ENCODE results near the gene ZG16.

DNA sequence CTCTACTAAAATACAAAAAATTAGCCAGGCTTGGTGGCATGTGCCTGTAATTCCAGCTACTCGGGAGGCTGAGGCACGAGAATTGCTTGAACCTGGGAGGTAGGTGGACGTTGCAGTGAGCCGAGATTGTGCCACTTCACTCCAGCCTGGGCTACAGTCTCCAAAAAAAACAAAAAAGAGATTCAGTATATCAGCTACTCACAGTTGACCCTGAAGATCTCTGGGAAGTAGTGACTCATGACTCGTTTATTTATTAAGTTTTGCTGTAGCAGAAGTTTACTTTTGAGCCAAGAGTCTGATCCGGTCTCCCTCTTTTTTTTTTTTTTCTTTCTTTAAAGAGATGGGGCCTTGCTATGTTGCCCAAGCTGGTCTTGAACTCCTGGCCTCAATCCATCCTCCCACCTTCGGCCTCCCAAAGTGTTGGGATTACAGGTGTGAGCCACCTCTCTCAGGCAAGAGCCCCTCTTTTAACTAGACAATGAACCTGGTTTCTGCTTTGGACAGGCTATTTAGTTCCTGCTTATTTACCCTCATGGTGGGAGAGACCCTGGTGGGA is 46.6 kb downstream of the ZG16 start:
- no peak for TF ChIP-seq RAD21 (IDR thresholded peaks at IDR 0.05)
- TF ChIP-seq TAF1 (conservative IDR thresholded peaks at IDR 0.05), result no peak
- TF ChIP-seq, protein P1, sequence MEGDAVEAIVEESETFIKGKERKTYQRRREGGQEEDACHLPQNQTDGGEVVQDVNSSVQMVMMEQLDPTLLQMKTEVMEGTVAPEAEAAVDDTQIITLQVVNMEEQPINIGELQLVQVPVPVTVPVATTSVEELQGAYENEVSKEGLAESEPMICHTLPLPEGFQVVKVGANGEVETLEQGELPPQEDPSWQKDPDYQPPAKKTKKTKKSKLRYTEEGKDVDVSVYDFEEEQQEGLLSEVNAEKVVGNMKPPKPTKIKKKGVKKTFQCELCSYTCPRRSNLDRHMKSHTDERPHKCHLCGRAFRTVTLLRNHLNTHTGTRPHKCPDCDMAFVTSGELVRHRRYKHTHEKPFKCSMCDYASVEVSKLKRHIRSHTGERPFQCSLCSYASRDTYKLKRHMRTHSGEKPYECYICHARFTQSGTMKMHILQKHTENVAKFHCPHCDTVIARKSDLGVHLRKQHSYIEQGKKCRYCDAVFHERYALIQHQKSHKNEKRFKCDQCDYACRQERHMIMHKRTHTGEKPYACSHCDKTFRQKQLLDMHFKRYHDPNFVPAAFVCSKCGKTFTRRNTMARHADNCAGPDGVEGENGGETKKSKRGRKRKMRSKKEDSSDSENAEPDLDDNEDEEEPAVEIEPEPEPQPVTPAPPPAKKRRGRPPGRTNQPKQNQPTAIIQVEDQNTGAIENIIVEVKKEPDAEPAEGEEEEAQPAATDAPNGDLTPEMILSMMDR (IDR thresholded peaks at IDR 0.05; ENCODE audit: low read depth, low read length, missing input control), result no peak
- TF ChIP-seq, protein P2, sequence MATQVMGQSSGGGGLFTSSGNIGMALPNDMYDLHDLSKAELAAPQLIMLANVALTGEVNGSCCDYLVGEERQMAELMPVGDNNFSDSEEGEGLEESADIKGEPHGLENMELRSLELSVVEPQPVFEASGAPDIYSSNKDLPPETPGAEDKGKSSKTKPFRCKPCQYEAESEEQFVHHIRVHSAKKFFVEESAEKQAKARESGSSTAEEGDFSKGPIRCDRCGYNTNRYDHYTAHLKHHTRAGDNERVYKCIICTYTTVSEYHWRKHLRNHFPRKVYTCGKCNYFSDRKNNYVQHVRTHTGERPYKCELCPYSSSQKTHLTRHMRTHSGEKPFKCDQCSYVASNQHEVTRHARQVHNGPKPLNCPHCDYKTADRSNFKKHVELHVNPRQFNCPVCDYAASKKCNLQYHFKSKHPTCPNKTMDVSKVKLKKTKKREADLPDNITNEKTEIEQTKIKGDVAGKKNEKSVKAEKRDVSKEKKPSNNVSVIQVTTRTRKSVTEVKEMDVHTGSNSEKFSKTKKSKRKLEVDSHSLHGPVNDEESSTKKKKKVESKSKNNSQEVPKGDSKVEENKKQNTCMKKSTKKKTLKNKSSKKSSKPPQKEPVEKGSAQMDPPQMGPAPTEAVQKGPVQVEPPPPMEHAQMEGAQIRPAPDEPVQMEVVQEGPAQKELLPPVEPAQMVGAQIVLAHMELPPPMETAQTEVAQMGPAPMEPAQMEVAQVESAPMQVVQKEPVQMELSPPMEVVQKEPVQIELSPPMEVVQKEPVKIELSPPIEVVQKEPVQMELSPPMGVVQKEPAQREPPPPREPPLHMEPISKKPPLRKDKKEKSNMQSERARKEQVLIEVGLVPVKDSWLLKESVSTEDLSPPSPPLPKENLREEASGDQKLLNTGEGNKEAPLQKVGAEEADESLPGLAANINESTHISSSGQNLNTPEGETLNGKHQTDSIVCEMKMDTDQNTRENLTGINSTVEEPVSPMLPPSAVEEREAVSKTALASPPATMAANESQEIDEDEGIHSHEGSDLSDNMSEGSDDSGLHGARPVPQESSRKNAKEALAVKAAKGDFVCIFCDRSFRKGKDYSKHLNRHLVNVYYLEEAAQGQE (IDR thresholded peaks at IDR 0.05), result no peak
- TF ChIP-seq, protein P3, sequence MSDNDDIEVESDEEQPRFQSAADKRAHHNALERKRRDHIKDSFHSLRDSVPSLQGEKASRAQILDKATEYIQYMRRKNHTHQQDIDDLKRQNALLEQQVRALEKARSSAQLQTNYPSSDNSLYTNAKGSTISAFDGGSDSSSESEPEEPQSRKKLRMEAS (IDR thresholded peaks at IDR 0.05), result no peak
- TF ChIP-seq, protein P4, sequence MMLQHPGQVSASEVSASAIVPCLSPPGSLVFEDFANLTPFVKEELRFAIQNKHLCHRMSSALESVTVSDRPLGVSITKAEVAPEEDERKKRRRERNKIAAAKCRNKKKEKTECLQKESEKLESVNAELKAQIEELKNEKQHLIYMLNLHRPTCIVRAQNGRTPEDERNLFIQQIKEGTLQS (IDR thresholded peaks at IDR 0.05), result no peak
- TF ChIP-seq YY1 (IDR thresholded peaks at IDR 0.05), result no peak
- TF ChIP-seq RXRA (IDR thresholded peaks at IDR 0.05), result no peak
- no peak for TF ChIP-seq SP1 (IDR thresholded peaks at IDR 0.05)
- peak; percentile 20 to 65 for TF ChIP-seq JUND (IDR thresholded peaks at IDR 0.05)
- no peak for TF ChIP-seq EGR1 (IDR thresholded peaks at IDR 0.05; ENCODE audit: low read depth in 2 of 2)
- TF ChIP-seq HNF4A (conservative IDR thresholded peaks at IDR 0.05), result no peak
- TF ChIP-seq, protein P5, sequence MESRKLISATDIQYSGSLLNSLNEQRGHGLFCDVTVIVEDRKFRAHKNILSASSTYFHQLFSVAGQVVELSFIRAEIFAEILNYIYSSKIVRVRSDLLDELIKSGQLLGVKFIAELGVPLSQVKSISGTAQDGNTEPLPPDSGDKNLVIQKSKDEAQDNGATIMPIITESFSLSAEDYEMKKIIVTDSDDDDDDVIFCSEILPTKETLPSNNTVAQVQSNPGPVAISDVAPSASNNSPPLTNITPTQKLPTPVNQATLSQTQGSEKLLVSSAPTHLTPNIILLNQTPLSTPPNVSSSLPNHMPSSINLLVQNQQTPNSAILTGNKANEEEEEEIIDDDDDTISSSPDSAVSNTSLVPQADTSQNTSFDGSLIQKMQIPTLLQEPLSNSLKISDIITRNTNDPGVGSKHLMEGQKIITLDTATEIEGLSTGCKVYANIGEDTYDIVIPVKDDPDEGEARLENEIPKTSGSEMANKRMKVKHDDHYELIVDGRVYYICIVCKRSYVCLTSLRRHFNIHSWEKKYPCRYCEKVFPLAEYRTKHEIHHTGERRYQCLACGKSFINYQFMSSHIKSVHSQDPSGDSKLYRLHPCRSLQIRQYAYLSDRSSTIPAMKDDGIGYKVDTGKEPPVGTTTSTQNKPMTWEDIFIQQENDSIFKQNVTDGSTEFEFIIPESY (IDR thresholded peaks at IDR 0.05), result no peak
- TF ChIP-seq GABPA (IDR thresholded peaks at IDR 0.05 in 1 of 2, conservative IDR thresholded peaks at IDR 0.05 in 1 of 2), result no peak

All from liver (tissue), 3 donors.